Activated naive CD4-positive, alpha-beta T cell treated with anti-CD3 and anti-CD28 coated beads, Interleukin-2, amount 10 ng/mL, durations not matched to agents 7 days and 5 days (primary cell): ENCODE measurements around the gene ARL5C.

Source experiments
- CTCF ChIA-PET: fragments of 350-600 bp; sonication (Branson Sonifier 250); formaldehyde crosslinking; loops from one replicate; lab custom pipeline; 2021; ENCODE audit warnings: antibody characterized with exemption; lab: Charles Lee
- DNase-seq: peaks from one replicate; pipeline ENCODE4 v3.0.0-alpha.2; 2020
- H3K27ac Mint-ChIP-seq: one replicate; pipeline ENCODE4 v1.8.0; 2021; ENCODE audit warnings: mild to moderate bottlenecking, moderate library complexity, mixed read lengths
- H3K27me3 Mint-ChIP-seq: one replicate; pipeline ENCODE4 v1.8.0; 2021; ENCODE audit warnings: mild to moderate bottlenecking, mixed read lengths
- H3K36me3 Mint-ChIP-seq: one replicate; pipeline ENCODE4 v1.8.0; 2021; ENCODE audit warnings: mixed read lengths
- H3K4me1 Mint-ChIP-seq: one replicate; pipeline ENCODE4 v1.8.0; 2021; ENCODE audit warnings: mixed read lengths
- H3K4me3 Mint-ChIP-seq: one replicate; pipeline ENCODE4 v1.8.0; 2021; ENCODE audit warnings: mild to moderate bottlenecking, moderate library complexity, mixed read lengths
- H3K9me3 Mint-ChIP-seq: one replicate; pipeline ENCODE4 v1.8.0; 2021; ENCODE audit warnings: mixed read lengths

Gene ARL5C

GRCh38 chr17:39151943-39152818, 13.8 kb downstream of the ARL5C start:
- DNase-seq, result peak; percentile 57
- peak overlapping the region; percentile 94 for H3K27ac Mint-ChIP-seq
- peak overlapping the region; percentile 90 for H3K4me3 Mint-ChIP-seq
- H3K36me3 Mint-ChIP-seq, result peaks cover 9% of the 10 kb centered on the region
- peaks cover 82% of the 10 kb centered on the region for H3K27me3 Mint-ChIP-seq
- CTCF ChIA-PET, result interaction anchor here (0.5 to 4.1 kb wide), 24 partner anchors 8 to 476 kb away, joined by 3 to 144 read pairs (median 6); partner anchors contain the start of genes ARL5C, LASP1, LASP1NB and RPL23
- peaks cover 40% of the 10 kb centered on the region for H3K4me1 Mint-ChIP-seq
- H3K9me3 Mint-ChIP-seq, result no peaks in the 10 kb centered on the region

GRCh38 chr17:39151150-39151942, 14.6 kb downstream of the ARL5C start, which contains the start of gene PLXDC1:
Gene PLXDC1, minus strand, starts transcription at chr17:39151637. Its CDS starts 200 bp downstream, at chr17:39151437.
- H3K27me3 Mint-ChIP-seq, result peaks cover 74% of the 10 kb centered on the region
- peak within 1 kb of the TSS; percentile 94 for H3K27ac Mint-ChIP-seq
- H3K36me3 Mint-ChIP-seq, result peaks cover 9% of the 10 kb centered on the region
- peak within 1 kb of the TSS; percentile 90 for H3K4me3 Mint-ChIP-seq
- CTCF ChIA-PET, result interaction anchor here (0.5 to 4.1 kb wide), 8 partner anchors 14 to 280 kb away, joined by 3 to 144 read pairs (median 17); partner anchors contain the start of gene LASP1
- H3K9me3 Mint-ChIP-seq, result no peaks in the 10 kb centered on the region
- H3K4me1 Mint-ChIP-seq, result peaks cover 40% of the 10 kb centered on the region
- DNase-seq, result peak; percentile 41

- Mint-ChIP-seq H3K4me3 (peak overlapping the region; percentile 71), H3K27ac (no peak overlapping the region), H3K4me1 (peaks cover 40% of the 10 kb centered on the region), H3K36me3 (peaks cover 9% of the 10 kb centered on the region), H3K9me3 (no peaks in the 10 kb centered on the region), H3K27me3 (peaks cover 68% of the 10 kb centered on the region)
- no peak for DNase-seq
- CTCF ChIA-PET, result interaction anchor here (1.2 to 4.1 kb wide), 3 partner anchors 168 to 279 kb away, joined by 4 to 144 read pairs (median 35); partner anchors contain the start of gene LASP1
Observed at GRCh38 chr17:39150795-39151149, 15.2 kb downstream of the ARL5C start.

GRCh38 chr17:39150104-39150634, 15.8 kb downstream of the ARL5C start:
- Mint-ChIP-seq H3K27ac (no peak overlapping the region), H3K4me3 (peak overlapping the region; percentile 71), H3K36me3 (peaks cover 9% of the 10 kb centered on the region), H3K4me1 (peaks cover 40% of the 10 kb centered on the region), H3K9me3 (no peaks in the 10 kb centered on the region), H3K27me3 (peaks cover 64% of the 10 kb centered on the region)
- DNase-seq, result no peak
- CTCF ChIA-PET, result interaction anchor here (1.2 kb wide), 1 partner anchor 167 kb away, joined by 4 read pairs; no protein-coding TSS in a partner anchor

GRCh38 chr17:39147221-39148185, 18.5 kb downstream of the ARL5C start:
- Mint-ChIP-seq H3K4me3 (no peak overlapping the region), H3K9me3 (no peaks in the 10 kb centered on the region), H3K27me3 (peaks cover 44% of the 10 kb centered on the region), H3K36me3 (no peaks in the 10 kb centered on the region), H3K27ac (no peak overlapping the region), H3K4me1 (peaks cover 21% of the 10 kb centered on the region)
- CTCF ChIA-PET, result interaction anchor here (1.8 kb wide), 1 partner anchor 164 kb away, joined by 14 read pairs; no protein-coding TSS in a partner anchor
- DNase-seq, result no peak

- H3K4me3 Mint-ChIP-seq, result no peak overlapping the region
- H3K27me3 Mint-ChIP-seq, result peaks cover 35% of the 10 kb centered on the region
- CTCF ChIA-PET, result interaction anchor here (2.2 kb wide), 1 partner anchor 163 kb away, joined by 10 read pairs; no protein-coding TSS in a partner anchor
- no peak for DNase-seq
- peaks cover 12% of the 10 kb centered on the region for H3K4me1 Mint-ChIP-seq
- no peaks in the 10 kb centered on the region for H3K36me3 Mint-ChIP-seq
- H3K9me3 Mint-ChIP-seq, result no peaks in the 10 kb centered on the region
- H3K27ac Mint-ChIP-seq, result no peak overlapping the region
Observed at GRCh38 chr17:39146273-39146672, 19.7 kb downstream of the ARL5C start.

- Mint-ChIP-seq H3K4me1 (peaks cover 5% of the 10 kb centered on the region), H3K27ac (no peak overlapping the region)
Observed at GRCh38 chr17:39145143-39145542, 20.8 kb downstream of the ARL5C start.

GRCh38 chr17:39144416-39144840, 21.5 kb downstream of the ARL5C start:
- no peak for DNase-seq
- no peaks in the 10 kb centered on the region for H3K36me3 Mint-ChIP-seq

More at GRCh38 chr17:39145143-39145542, 20.8 kb downstream of the ARL5C start:
- Mint-ChIP-seq H3K4me3 (no peak overlapping the region), H3K9me3 (no peaks in the 10 kb centered on the region), H3K36me3 (no peaks in the 10 kb centered on the region), H3K27me3 (peaks cover 24% of the 10 kb centered on the region)
- DNase-seq, result no peak
- CTCF ChIA-PET, result interaction anchor here (1.5 to 3.7 kb wide), 3 partner anchors 8 to 162 kb away, joined by 6 to 12 read pairs (median 10); no protein-coding TSS in a partner anchor

GRCh38 chr17:39143552-39144093, 22.3 kb downstream of the ARL5C start:
- H3K4me1 Mint-ChIP-seq, result peaks cover 3% of the 10 kb centered on the region
- no peaks in the 10 kb centered on the region for H3K9me3 Mint-ChIP-seq
- no peak overlapping the region for H3K4me3 Mint-ChIP-seq
- no peaks in the 10 kb centered on the region for H3K36me3 Mint-ChIP-seq
- CTCF ChIA-PET, result interaction anchor here (3.7 kb wide), 1 partner anchor 10 kb away, joined by 12 read pairs; no protein-coding TSS in a partner anchor
- no peak for DNase-seq
- H3K27ac Mint-ChIP-seq, result no peak overlapping the region
- peaks cover 9% of the 10 kb centered on the region for H3K27me3 Mint-ChIP-seq

More at GRCh38 chr17:39144416-39144840, 21.5 kb downstream of the ARL5C start:
- H3K4me1 Mint-ChIP-seq, result peaks cover 3% of the 10 kb centered on the region
- no peak overlapping the region for H3K4me3 Mint-ChIP-seq
- CTCF ChIA-PET, result interaction anchor here (1.5 to 3.7 kb wide), 3 partner anchors 9 to 161 kb away, joined by 6 to 12 read pairs (median 10); no protein-coding TSS in a partner anchor
- H3K27me3 Mint-ChIP-seq, result peaks cover 17% of the 10 kb centered on the region
- no peaks in the 10 kb centered on the region for H3K9me3 Mint-ChIP-seq
- H3K27ac Mint-ChIP-seq, result no peak overlapping the region

GRCh38 chr17:39141915-39142664, 23.9 kb downstream of the ARL5C start:
- no peaks in the 10 kb centered on the region for H3K4me1 Mint-ChIP-seq
- H3K4me3 Mint-ChIP-seq, result no peak overlapping the region
- H3K27me3 Mint-ChIP-seq, result peaks cover 3% of the 10 kb centered on the region
- H3K36me3 Mint-ChIP-seq, result no peaks in the 10 kb centered on the region
- H3K9me3 Mint-ChIP-seq, result no peaks in the 10 kb centered on the region
- DNase-seq, result no peak
- H3K27ac Mint-ChIP-seq, result no peak overlapping the region
- CTCF ChIA-PET, result interaction anchor here (3.7 kb wide), 1 partner anchor 11 kb away, joined by 12 read pairs; no protein-coding TSS in a partner anchor

- Mint-ChIP-seq H3K27ac (no peak overlapping the region), H3K9me3 (no peaks in the 10 kb centered on the region), H3K27me3 (peaks cover 3% of the 10 kb centered on the region), H3K4me3 (no peak overlapping the region), H3K4me1 (no peaks in the 10 kb centered on the region), H3K36me3 (no peaks in the 10 kb centered on the region)
- CTCF ChIA-PET, result no interaction called here
- no peak for DNase-seq
Observed at GRCh38 chr17:39141294-39141693, 24.7 kb downstream of the ARL5C start.

- no peak for DNase-seq
- H3K4me3 Mint-ChIP-seq, result no peak overlapping the region
- peaks cover 17% of the 10 kb centered on the region for H3K27me3 Mint-ChIP-seq
- no peaks in the 10 kb centered on the region for H3K9me3 Mint-ChIP-seq
- no peak overlapping the region for H3K27ac Mint-ChIP-seq
- no peaks in the 10 kb centered on the region for H3K4me1 Mint-ChIP-seq
- no peaks in the 10 kb centered on the region for H3K36me3 Mint-ChIP-seq
- CTCF ChIA-PET, result no interaction called here
Observed at GRCh38 chr17:39139561-39139960, 26.4 kb downstream of the ARL5C start.
